ENCODE data around the gene PEX5L.

The PEX5L gene

GRCh38 chr3:179958143-179958542, 78.6 kb downstream of the PEX5L start:
- no peak for TF ChIP-seq CTCF (IDR thresholded peaks at IDR 0.05; ENCODE audit: borderline replicate concordance, insufficient read depth, low read depth, low read length)
- no peak overlapping the region for H3K4me3 ChIP-seq (ENCODE audit: low read depth, low read length)

GRCh38 chr3:179957264-179957845, 79.4 kb downstream of the PEX5L start:
- no peak for TF ChIP-seq CTCF (IDR thresholded peaks at IDR 0.05; ENCODE audit: borderline replicate concordance, insufficient read depth, low read depth, low read length)
- H3K4me3 ChIP-seq (ENCODE audit: low read depth, low read length) = no peak overlapping the region

- no peak for TF ChIP-seq CTCF (IDR thresholded peaks at IDR 0.05; ENCODE audit: borderline replicate concordance, insufficient read depth, low read depth, low read length)
- H3K4me3 ChIP-seq (ENCODE audit: low read depth, low read length) = no peak overlapping the region
Observed at GRCh38 chr3:179956416-179956830, 80.3 kb downstream of the PEX5L start.

GRCh38 chr3:179955809-179956208, 80.9 kb downstream of the PEX5L start:
- no peak for TF ChIP-seq CTCF (IDR thresholded peaks at IDR 0.05; ENCODE audit: borderline replicate concordance, insufficient read depth, low read depth, low read length)
- no peak overlapping the region for H3K4me3 ChIP-seq (ENCODE audit: low read depth, low read length)

GRCh38 chr3:179955286-179955685, 81.5 kb downstream of the PEX5L start:
- H3K4me3 ChIP-seq (ENCODE audit: low read depth, low read length) = no peak overlapping the region
- TF ChIP-seq CTCF (IDR thresholded peaks at IDR 0.05; ENCODE audit: borderline replicate concordance, insufficient read depth, low read depth, low read length) = no peak

GRCh38 chr3:179953993-179954870, 82.5 kb downstream of the PEX5L start:
- no peak for TF ChIP-seq CTCF (IDR thresholded peaks at IDR 0.05; ENCODE audit: borderline replicate concordance, insufficient read depth, low read depth, low read length)
- H3K4me3 ChIP-seq (ENCODE audit: low read depth, low read length) = no peak overlapping the region

GRCh38 chr3:179950840-179951239, 85.9 kb downstream of the PEX5L start:
- no peak for TF ChIP-seq CTCF (IDR thresholded peaks at IDR 0.05; ENCODE audit: borderline replicate concordance, insufficient read depth, low read depth, low read length)
- no peak overlapping the region for H3K4me3 ChIP-seq (ENCODE audit: low read depth, low read length)
